Activated T-cell treated with anti-CD3 and anti-CD28 coated beads, Interleukin-2, amount 50 U/mL, for 24 hours (primary cell): ENCODE data around the gene MSI2.

ENCODE experiments used
- DNase-seq: peaks from one replicate; pipeline ENCODE4 v3.0.0-alpha.2; 2020
- H3K27ac Mint-ChIP-seq: 2 replicates; pipeline ENCODE4 v1.8.0; 2020; ENCODE audit warnings: mild to moderate bottlenecking, mixed read lengths
- H3K27me3 Mint-ChIP-seq: 2 replicates; pipeline ENCODE4 v1.8.0; 2020; ENCODE audit warnings: mixed read lengths
- H3K36me3 Mint-ChIP-seq: 2 replicates; pipeline ENCODE4 v1.8.0; 2020; ENCODE audit warnings: low read depth, mixed read lengths
- H3K4me1 Mint-ChIP-seq: 2 replicates; pipeline ENCODE4 v1.8.0; 2020; ENCODE audit warnings: low read depth, mixed read lengths
- H3K4me3 Mint-ChIP-seq: 2 replicates; pipeline ENCODE4 v1.8.0; 2020; ENCODE audit warnings: mild to moderate bottlenecking, moderate library complexity, mixed read lengths
- H3K9me3 Mint-ChIP-seq: 2 replicates; pipeline ENCODE4 v1.8.0; 2020; ENCODE audit warnings: mixed read lengths

Gene MSI2

DNA sequence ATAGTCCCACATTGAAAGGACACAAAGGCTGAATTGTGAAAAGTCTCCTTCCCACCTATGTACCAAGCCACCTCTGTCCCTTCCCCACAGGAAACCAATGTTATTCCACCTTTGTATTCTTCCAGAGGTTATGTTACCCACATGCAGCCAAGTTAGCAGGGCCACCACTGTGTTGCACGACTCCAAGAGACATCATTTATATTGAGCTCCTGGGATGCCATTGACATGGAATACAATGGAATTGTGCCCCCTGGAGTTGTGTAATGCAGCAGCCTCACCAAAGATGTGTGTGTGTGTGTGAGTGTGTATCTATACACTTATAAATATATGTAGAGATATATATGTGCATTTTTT is 21.6 kb upstream of the MSI2 start:
- Mint-ChIP-seq H3K27me3 (peaks cover 15% of the 10 kb centered on the region), H3K9me3 (no peaks in the 10 kb centered on the region), H3K4me3 (no peak overlapping the region), H3K27ac (no peak overlapping the region), H3K4me1 (no peaks in the 10 kb centered on the region), H3K36me3 (no peaks in the 10 kb centered on the region)
- no peak for DNase-seq

GRCh38 chr17:57235124-57235523 is 21.2 kb upstream of the MSI2 start:
- no peaks in the 10 kb centered on the region for H3K4me1 Mint-ChIP-seq
- H3K36me3 Mint-ChIP-seq = no peaks in the 10 kb centered on the region
- no peaks in the 10 kb centered on the region for H3K9me3 Mint-ChIP-seq
- DNase-seq = no peak
- H3K27me3 Mint-ChIP-seq = peaks cover 15% of the 10 kb centered on the region
- H3K27ac Mint-ChIP-seq = no peak overlapping the region
- no peak overlapping the region for H3K4me3 Mint-ChIP-seq

- no peaks in the 10 kb centered on the region for H3K36me3 Mint-ChIP-seq
- peaks cover 11% of the 10 kb centered on the region for H3K27me3 Mint-ChIP-seq
- no peaks in the 10 kb centered on the region for H3K4me1 Mint-ChIP-seq
- H3K9me3 Mint-ChIP-seq = no peaks in the 10 kb centered on the region
- no peak overlapping the region for H3K27ac Mint-ChIP-seq
- no peak for DNase-seq
- no peak overlapping the region for H3K4me3 Mint-ChIP-seq
These were observed 19.5 kb upstream of the MSI2 start for GRCh38 chr17:57236686-57237299.

DNA sequence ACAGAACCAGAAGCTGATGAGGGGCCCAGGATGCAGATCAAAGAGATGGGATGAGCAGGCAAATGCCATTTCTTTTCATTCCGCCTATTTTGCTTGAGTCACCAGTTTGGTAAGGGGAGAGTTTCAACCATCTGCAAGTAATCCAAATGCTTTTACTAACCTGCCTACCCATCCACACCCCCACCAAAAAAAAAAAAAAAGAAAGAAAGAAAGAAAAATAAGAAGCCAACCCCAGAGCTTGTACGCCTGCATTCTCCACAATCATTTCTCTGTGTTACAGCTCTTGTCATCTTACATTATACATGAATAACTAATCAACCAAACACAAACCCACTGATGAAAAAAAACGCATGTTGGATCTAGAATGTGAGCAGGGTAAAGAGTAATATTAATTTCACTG is 15.7 kb upstream of the MSI2 start:
- Mint-ChIP-seq H3K27me3 (peaks cover 2% of the 10 kb centered on the region), H3K4me1 (peaks cover 4% of the 10 kb centered on the region), H3K9me3 (no peaks in the 10 kb centered on the region), H3K36me3 (no peaks in the 10 kb centered on the region), H3K27ac (no peak overlapping the region), H3K4me3 (no peak overlapping the region)
- DNase-seq = no peak

- peaks cover 2% of the 10 kb centered on the region for H3K27me3 Mint-ChIP-seq
- H3K9me3 Mint-ChIP-seq = no peaks in the 10 kb centered on the region
- no peak overlapping the region for H3K27ac Mint-ChIP-seq
- no peak for DNase-seq
- peaks cover 4% of the 10 kb centered on the region for H3K4me1 Mint-ChIP-seq
- no peaks in the 10 kb centered on the region for H3K36me3 Mint-ChIP-seq
- H3K4me3 Mint-ChIP-seq = no peak overlapping the region
These were observed 14.2 kb upstream of the MSI2 start for GRCh38 chr17:57242148-57242547.

DNA sequence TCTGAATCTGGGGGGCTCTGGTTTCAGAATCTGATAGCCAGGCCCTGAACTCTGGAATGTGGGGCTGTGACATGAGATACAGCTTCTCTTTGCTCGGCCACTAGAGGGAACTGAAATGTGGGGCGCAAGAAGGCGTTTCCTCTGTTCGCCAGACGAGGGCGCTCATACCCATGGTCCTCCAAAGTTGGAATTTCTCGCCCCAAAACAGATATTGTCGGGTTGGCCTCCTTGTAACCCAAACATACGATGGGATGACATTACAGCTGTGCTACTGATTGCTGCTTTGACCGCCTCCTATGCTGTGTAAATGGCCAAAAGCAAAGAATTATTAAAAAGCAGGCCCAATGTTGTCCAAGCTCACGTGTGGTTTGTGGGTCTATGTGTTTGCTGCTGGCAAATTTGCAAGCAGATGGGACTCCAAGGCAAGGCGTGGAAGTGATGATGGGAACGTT is 13.1 kb upstream of the MSI2 start:
- peak; percentile 84 for DNase-seq
- no peaks in the 10 kb centered on the region for H3K9me3 Mint-ChIP-seq
- H3K36me3 Mint-ChIP-seq = no peaks in the 10 kb centered on the region
- H3K4me1 Mint-ChIP-seq = peaks cover 4% of the 10 kb centered on the region
- peaks cover 2% of the 10 kb centered on the region for H3K27me3 Mint-ChIP-seq
- H3K4me3 Mint-ChIP-seq = no peak overlapping the region
- H3K27ac Mint-ChIP-seq = no peak overlapping the region

- Mint-ChIP-seq H3K4me1 (peaks cover 4% of the 10 kb centered on the region), H3K9me3 (peaks cover 6% of the 10 kb centered on the region), H3K27ac (no peak overlapping the region), H3K27me3 (peaks cover 2% of the 10 kb centered on the region), H3K36me3 (no peaks in the 10 kb centered on the region), H3K4me3 (no peak overlapping the region)
- DNase-seq = no peak
These were observed 10.5 kb upstream of the MSI2 start for GRCh38 chr17:57245786-57246185.

DNA sequence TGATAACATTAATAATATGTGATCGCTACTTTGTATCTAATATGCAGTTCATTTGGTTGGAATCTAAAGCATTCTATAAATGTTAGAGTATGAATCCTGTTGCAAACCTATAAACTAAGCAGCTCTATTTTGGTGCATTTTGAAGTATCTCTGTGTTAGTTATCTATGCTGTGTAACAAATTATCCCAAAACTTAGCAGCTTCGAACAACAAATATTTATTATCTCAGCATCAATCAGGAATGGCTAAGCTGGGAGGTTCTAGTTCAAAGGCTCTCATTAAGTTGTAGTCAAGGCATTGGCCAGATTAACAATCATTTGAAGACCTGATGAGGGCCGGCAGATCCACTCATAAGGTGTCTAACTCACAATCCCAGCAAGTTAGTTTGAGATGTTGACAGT is 10.1 kb upstream of the MSI2 start:
- Mint-ChIP-seq H3K4me3 (no peak overlapping the region), H3K36me3 (no peaks in the 10 kb centered on the region), H3K4me1 (peaks cover 4% of the 10 kb centered on the region), H3K27ac (no peak overlapping the region), H3K27me3 (peaks cover 2% of the 10 kb centered on the region), H3K9me3 (peaks cover 8% of the 10 kb centered on the region)
- DNase-seq = no peak

DNA sequence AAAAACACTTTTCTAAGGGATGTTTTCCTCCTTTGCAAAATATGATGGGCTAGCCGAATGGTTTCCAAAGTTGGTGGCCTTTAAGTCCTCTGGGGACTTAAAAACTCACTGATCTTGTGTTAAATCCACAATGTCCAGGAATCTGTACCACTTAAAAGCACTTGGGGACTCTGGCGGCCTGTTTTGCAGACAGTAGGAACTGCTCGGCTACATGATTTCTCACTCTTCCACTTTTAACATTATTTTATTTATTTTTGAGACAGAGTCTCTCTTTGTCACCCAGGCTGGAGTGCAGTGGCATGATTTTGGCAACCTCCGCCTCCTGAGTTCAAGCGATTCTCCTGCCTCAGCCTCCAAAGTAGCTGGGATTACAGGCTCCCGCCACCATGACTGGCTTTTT is 9.1 kb upstream of the MSI2 start:
- no peak for DNase-seq

DNA sequence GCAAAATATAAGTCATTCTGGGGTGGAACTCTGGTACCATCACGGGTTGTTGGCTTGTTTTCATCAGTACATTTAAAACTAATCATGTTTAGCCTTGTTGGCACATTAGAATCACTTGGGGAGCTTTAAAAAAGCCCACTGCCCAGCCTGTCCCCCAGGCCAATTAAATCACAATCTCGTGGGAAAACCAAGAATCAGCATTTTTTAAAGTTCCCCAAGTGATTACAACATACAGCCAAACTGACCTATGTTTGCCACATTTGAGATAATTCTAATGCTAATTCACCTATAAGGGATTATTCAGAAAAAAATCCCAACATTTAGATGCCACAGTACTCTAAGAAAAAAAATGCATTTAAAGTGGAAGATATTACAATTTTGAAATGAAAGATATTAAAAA is 8.4 kb upstream of the MSI2 start:
- Mint-ChIP-seq H3K9me3 (peaks cover 8% of the 10 kb centered on the region), H3K27ac (no peak overlapping the region), H3K4me1 (peaks cover 4% of the 10 kb centered on the region), H3K36me3 (no peaks in the 10 kb centered on the region), H3K27me3 (peaks cover 2% of the 10 kb centered on the region), H3K4me3 (no peak overlapping the region)
- no peak for DNase-seq

More for the DNA sequence above, 9.1 kb upstream of the MSI2 start:
- H3K4me1 Mint-ChIP-seq = peaks cover 4% of the 10 kb centered on the region
- no peak overlapping the region for H3K27ac Mint-ChIP-seq
- H3K27me3 Mint-ChIP-seq = peaks cover 2% of the 10 kb centered on the region
- peaks cover 8% of the 10 kb centered on the region for H3K9me3 Mint-ChIP-seq
- no peaks in the 10 kb centered on the region for H3K36me3 Mint-ChIP-seq
- no peak overlapping the region for H3K4me3 Mint-ChIP-seq

- Mint-ChIP-seq H3K9me3 (peaks cover 8% of the 10 kb centered on the region), H3K4me1 (peaks cover 5% of the 10 kb centered on the region), H3K4me3 (no peak overlapping the region), H3K36me3 (no peaks in the 10 kb centered on the region), H3K27ac (no peak overlapping the region), H3K27me3 (no peaks in the 10 kb centered on the region)
- no peak for DNase-seq
These were observed 6.8 kb upstream of the MSI2 start for GRCh38 chr17:57249520-57249919.

DNA sequence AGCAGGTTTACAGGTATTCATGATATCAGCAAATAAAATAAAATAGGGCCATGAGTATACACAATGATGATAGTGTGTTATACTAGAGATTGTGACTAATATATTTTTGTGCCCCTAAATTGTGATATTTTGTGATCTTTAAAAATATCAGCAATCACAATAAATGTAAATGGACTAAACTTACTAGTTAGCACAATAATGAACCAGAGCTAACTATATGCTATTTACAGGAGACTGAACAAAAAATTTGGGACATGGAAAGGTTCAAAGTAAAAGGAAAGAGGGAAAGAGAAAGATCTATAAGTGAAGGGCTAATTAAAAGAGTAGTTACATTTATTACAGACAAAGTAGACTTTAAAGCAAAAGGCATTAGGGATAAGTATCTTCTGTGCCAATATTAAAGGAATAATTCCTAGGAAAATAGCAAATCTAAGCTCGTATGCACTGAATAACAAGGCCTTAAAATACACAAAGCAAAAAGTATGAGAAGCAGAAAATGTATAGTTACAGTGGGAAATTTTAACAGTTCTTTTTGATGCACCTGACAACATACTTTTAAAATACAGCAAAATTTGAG is 5.0 kb upstream of the MSI2 start:
- DNase-seq = no peak
- Mint-ChIP-seq H3K27ac (no peak overlapping the region), H3K9me3 (peaks cover 8% of the 10 kb centered on the region), H3K36me3 (peaks cover 2% of the 10 kb centered on the region), H3K4me1 (peaks cover 15% of the 10 kb centered on the region), H3K27me3 (no peaks in the 10 kb centered on the region), H3K4me3 (no peak overlapping the region)

- Mint-ChIP-seq H3K36me3 (peaks cover 15% of the 10 kb centered on the region), H3K4me1 (peaks cover 23% of the 10 kb centered on the region), H3K27me3 (no peaks in the 10 kb centered on the region), H3K27ac (no peak overlapping the region), H3K4me3 (no peak overlapping the region), H3K9me3 (peaks cover 8% of the 10 kb centered on the region)
- no peak for DNase-seq
These were observed 2.8 kb upstream of the MSI2 start for GRCh38 chr17:57253362-57254065.

DNA sequence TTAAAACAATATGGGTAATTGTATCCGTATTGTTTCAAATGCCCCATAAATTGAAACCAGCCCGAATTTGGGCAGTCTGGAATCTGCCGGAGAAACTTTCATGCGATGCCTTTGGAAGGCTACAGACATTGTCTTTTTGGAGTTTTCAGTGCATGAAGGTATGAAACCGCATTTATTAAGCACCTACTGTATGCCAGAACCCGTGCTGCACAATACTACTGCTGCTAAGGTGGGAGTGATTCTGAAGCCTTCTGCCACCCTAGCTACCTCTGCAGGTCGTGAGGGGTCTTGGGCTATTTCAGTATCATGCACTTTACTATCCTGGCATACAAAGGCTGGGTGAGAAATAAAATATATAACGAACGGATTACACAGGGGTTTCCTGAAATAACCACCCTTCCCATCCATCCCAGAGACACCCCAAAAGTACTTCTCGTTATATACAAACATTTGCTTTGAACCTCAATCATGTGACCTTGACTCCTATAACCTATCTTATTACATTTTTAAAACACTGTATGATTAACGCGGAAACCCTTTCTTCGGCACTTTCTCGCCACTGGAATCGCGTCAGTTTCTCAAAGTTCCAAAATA is 1.0 kb upstream of the MSI2 start:
- Mint-ChIP-seq H3K27me3 (no peaks in the 10 kb centered on the region), H3K4me3 (peak overlapping the region; percentile 83), H3K9me3 (peaks cover 2% of the 10 kb centered on the region), H3K36me3 (peaks cover 33% of the 10 kb centered on the region), H3K27ac (peak overlapping the region; percentile 88), H3K4me1 (peaks cover 40% of the 10 kb centered on the region)
- DNase-seq = no peak

DNA sequence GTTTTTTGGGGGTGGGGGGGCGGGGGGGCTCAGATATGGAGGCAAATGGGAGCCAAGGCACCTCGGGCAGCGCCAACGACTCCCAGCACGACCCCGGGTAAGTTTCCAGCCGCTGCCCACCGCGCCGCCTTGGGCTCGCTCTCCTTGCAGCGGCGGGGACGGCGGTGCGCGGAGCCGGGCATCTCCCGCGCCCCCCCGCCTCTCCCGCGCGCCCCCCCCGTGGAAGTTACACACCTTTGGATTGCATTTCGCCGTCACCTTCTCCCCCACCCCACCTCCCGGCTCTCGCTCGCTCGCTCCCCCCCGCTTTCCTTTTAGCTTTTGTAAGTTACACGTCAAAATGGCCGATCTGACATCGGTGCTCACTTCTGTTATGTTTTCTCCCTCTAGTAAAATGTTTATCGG is 387 bp downstream of the MSI2 start:
- Mint-ChIP-seq H3K27me3 (no peaks in the 10 kb centered on the region), H3K9me3 (no peaks in the 10 kb centered on the region), H3K4me1 (peaks cover 55% of the 10 kb centered on the region), H3K4me3 (peak overlapping the region; percentile 86), H3K36me3 (peaks cover 47% of the 10 kb centered on the region), H3K27ac (peak overlapping the region; percentile 64)
- DNase-seq = no peak
